Liver (tissue), 9 donors: ENCODE results near the gene ANKRD11. TPM values are rescaled to one million over a fixed set of nuclear protein-coding genes. Genes with fewer than 3 reads are reported as not detected.
"Not testable (repeated sequence)": the region's sequence is repeated elsewhere in the genome, so short reads cannot be mapped to it uniquely, and the experiment has no call there.

ENCODE experiments used
- DNase-seq: peaks from one replicate; pipeline ENCODE4 v3.0.0-alpha.2; 2017; ENCODE audit warnings: low spot score
- H3K27ac ChIP-seq, 2 donors: one replicate each; pipeline ENCODE4 v1.7.0; 2013; ENCODE audit warnings: inconsistent platforms in 2 of 2, low read length in 2 of 2, control low read depth in 1 of 2, low read depth in 1 of 2, mild to moderate bottlenecking in 1 of 2
- H3K27me3 ChIP-seq, 4 donors: one replicate each; pipeline versions ENCODE4 v1.6.1 to v1.7.0; 2013; ENCODE audit warnings: low read length in 3 of 4, inconsistent platforms in 1 of 4, mild to moderate bottlenecking in 1 of 4, moderate library complexity in 1 of 4; ENCODE audit not compliant: control insufficient read depth in 4 of 4, insufficient read depth in 4 of 4
- H3K36me3 ChIP-seq, 4 donors: one replicate each; pipeline versions ENCODE4 v1.6.1 to v1.7.0; 2013; ENCODE audit warnings: low read length in 3 of 4, mild to moderate bottlenecking in 3 of 4, low read depth in 1 of 4, moderate library complexity in 1 of 4; ENCODE audit not compliant: control insufficient read depth in 4 of 4, insufficient read depth in 3 of 4
- H3K4me1 ChIP-seq, 4 donors: one replicate each; pipeline versions ENCODE4 v1.6.1 to v1.7.0; 2013; ENCODE audit warnings: low read length in 3 of 4, mild to moderate bottlenecking in 3 of 4, moderate library complexity in 1 of 4; ENCODE audit not compliant: control insufficient read depth in 4 of 4, insufficient read depth in 4 of 4
- H3K4me3 ChIP-seq, 3 donors: one replicate each; pipeline versions ENCODE4 v1.6.1 to v1.7.0; 2013; ENCODE audit warnings: low read length in 3 of 3, control low read depth in 1 of 3, low read depth in 1 of 3, mild to moderate bottlenecking in 1 of 3
- H3K9ac ChIP-seq, 2 donors: one replicate each; pipeline ENCODE4 v1.7.0; 2013; ENCODE audit warnings: low read length in 2 of 2, mild to moderate bottlenecking in 2 of 2, moderate library complexity in 2 of 2, control low read depth in 1 of 2, low read depth in 1 of 2
- H3K9me3 ChIP-seq, 4 donors: one replicate each; pipeline versions ENCODE4 v1.6.1 to v1.7.0; 2013; ENCODE audit warnings: low read length in 3 of 4; ENCODE audit not compliant: control insufficient read depth in 4 of 4
- FOXA1 ChIP-seq: IDR thresholded peaks from 2 replicates; pipeline ENCODE4 v1.6.1; 2016; ENCODE audit warnings: antibody characterized with exemption
- FOXA2 ChIP-seq: IDR thresholded peaks from 2 replicates; pipeline ENCODE4 v1.6.1; 2016; ENCODE audit warnings: antibody characterized with exemption
- HNF4A ChIP-seq, 2 donors: conservative IDR thresholded peaks; 2 replicates each; pipeline ENCODE4 v1.6.1; 2016; ENCODE audit warnings: antibody characterized with exemption in 2 of 2, mild to moderate bottlenecking in 2 of 2
- NR2F2 ChIP-seq: IDR thresholded peaks from 2 replicates; pipeline ENCODE4 v1.6.1; 2016; ENCODE audit warnings: antibody characterized with exemption
- RAD21 ChIP-seq, 2 donors: IDR thresholded peaks; 2 replicates each; pipeline ENCODE4 v1.6.1; 2016; ENCODE audit warnings: antibody characterized with exemption in 2 of 2, mild to moderate bottlenecking in 2 of 2
- RXRA ChIP-seq, 2 donors: IDR thresholded peaks; 2 replicates each; pipeline ENCODE4 v1.6.1; 2017 to 2018; ENCODE audit warnings: antibody characterized with exemption in 2 of 2, mild to moderate bottlenecking in 1 of 2
- SP1 ChIP-seq: IDR thresholded peaks from 2 replicates; pipeline ENCODE4 v1.6.1; 2018; ENCODE audit warnings: antibody characterized with exemption, mild to moderate bottlenecking
- TAF1 ChIP-seq: conservative IDR thresholded peaks from 2 replicates; pipeline ENCODE4 v1.6.1; 2016; ENCODE audit warnings: antibody characterized with exemption, mild to moderate bottlenecking
- WGBS: extraction: QIAGEN DNeasy Blood & Tissue Kit; methylation state at CpG from one replicate; pipeline ENCODE4 v1.1.7; 2013; 5-methylcytosine and 5-hydroxymethylcytosine counted together
- polyA plus RNA-seq, 2 donors: library from polyadenylated mRNA; stranded (reverse) in 1 of 2; unstranded in 1 of 2; fragments of 200-250 nt in 1 of 2; fragments of >200 nt in 1 of 2; fragmentation: Nextera tagmentation in 1 of 2; extraction: Ambion mirVana in 1 of 2; gene quantifications; one replicate each; pipeline versions ENCODE4 v1.2.1 to v1.2.3, GENCODE V29; 2013 to 2015
- total RNA-seq, 2 donors: library from RNA; depleted of rRNA; stranded (reverse); fragments of >200 nt; gene quantifications; one replicate each; pipeline ENCODE4 v1.2.3, GENCODE V29; 2014
- TF ChIP-seq, protein P1 (sequence below): IDR thresholded peaks from 2 replicates; pipeline ENCODE4 v1.6.1; 2016; ENCODE audit warnings: antibody characterized with exemption, mild to moderate bottlenecking
- donor health status: healthy.
- donor health status: healthy.
- donor health status: healthy.
- donor health status: healthy.
- donor health status: healthy.

Gene ANKRD11
- total and polyA plus RNA-seq, 4 donors, result 16.3 to 55.1 (median 28.0) TPM

DNA sequence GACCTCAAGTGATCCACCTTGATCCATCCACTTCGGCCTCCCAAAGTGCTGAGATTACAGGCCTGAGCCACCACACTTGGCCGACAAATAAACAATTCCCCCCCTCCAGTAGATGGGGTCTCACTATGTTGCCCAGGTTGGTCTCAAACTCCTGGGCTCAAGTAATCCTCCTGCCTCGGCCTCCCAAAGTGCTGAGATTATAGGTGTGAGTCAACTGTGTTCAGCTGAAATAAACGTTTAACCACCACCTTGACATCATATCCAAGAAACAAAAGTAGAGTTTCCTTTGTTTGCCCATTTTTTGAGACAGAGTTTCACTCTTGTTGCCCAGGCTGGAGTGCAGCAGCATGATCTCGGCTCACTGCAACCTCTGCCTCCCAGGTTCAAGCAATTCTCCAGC is 107.8 kb downstream of the ANKRD11 start:
- H3K9ac ChIP-seq, result not testable (repeated sequence)
- WGBS, result 72% methylated on average over 5 of the region's 5 CpGs

DNA sequence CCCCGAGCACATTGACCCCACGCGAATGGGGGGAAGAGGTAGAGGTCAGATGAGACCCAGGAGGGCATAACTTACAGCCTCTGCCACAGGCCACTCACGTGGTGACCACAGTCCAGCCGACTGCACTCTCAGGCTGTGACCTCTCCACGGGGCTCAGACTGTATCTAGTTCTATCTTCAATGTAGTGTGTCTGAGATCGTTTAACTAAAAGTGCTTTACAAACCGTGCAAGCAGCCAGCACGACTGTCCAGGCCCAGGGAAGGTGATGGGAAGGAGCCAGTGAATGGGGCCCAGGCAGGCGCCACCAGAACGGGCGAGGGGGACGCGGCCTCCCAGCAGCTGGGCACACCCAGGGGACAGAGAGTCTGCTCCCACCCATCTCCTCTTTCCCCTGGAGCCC is 108.6 kb downstream of the ANKRD11 start:
- Histone ChIP-seq H3K9me3 (no peaks in the 10 kb centered on the region), H3K27ac (peak overlapping the region; percentile 63 to 76), H3K4me1 (peaks cover 8 to 48% (median 36%) of the 10 kb centered on the region in 4 donors), H3K27me3 (no peaks in the 10 kb centered on the region), H3K36me3 (peaks cover 0 to 1% (median 0%) of the 10 kb centered on the region in 4 donors), H3K9ac (no peak overlapping the region), H3K4me3 (no peak overlapping the region)
- 48% methylated on average over 14 of the region's 14 CpGs for WGBS
- DNase-seq, result no peak
- TF ChIP-seq RXRA (IDR thresholded peaks at IDR 0.05), result peak; percentile 89 to 91
- TF ChIP-seq NR2F2, result peak; percentile 24
- peak; percentile 69 to 85 for TF ChIP-seq HNF4A (conservative IDR thresholded peaks at IDR 0.05)
- TF ChIP-seq SP1, result peak; percentile 39
- no peak for TF ChIP-seq TAF1
- peak in 1 of 2 donors; percentile 27 for TF ChIP-seq RAD21 (IDR thresholded peaks at IDR 0.05)

More for the DNA sequence above, 107.8 kb downstream of the ANKRD11 start:
- Histone ChIP-seq H3K4me1 (peaks cover 8 to 48% (median 36%) of the 10 kb centered on the region in 4 donors), H3K27ac (peak overlapping the region; percentile 3 to 47)
- H3K4me3 ChIP-seq, H3K9me3 ChIP-seq, H3K36me3 ChIP-seq, DNase-seq, H3K27me3 ChIP-seq: not testable (repeated sequence)

DNA sequence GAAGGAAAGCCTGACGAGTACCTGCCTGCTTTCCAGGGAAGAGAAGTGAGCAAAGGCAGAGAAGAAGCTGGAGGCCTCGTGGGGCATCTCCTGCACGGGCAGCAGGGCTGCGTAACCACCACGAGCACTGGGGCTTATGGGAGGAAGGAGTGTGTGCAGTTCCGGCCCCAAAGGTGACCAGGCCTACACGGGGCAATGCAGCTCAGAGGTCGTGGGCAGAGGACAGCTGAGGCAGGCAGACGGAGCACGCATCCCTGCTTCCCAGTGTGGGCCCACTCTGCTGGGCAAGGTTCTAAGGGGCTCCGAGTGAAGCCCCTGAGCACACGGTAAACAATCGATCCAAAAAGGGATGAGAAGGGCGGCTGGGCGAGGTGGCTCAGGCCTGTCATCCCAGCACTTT is 109.7 kb downstream of the ANKRD11 start:
- Histone ChIP-seq H3K9me3 (no peaks in the 10 kb centered on the region), H3K27me3 (no peaks in the 10 kb centered on the region), H3K36me3 (no peaks in the 10 kb centered on the region), H3K4me1 (peaks cover 8 to 48% (median 36%) of the 10 kb centered on the region in 4 donors), H3K9ac (no peak overlapping the region), H3K4me3 (no peak overlapping the region), H3K27ac (no peak overlapping the region)
- WGBS, result 88% methylated on average over 15 of the region's 15 CpGs
- no peak for TF ChIP-seq FOXA1
- no peak for DNase-seq

DNA sequence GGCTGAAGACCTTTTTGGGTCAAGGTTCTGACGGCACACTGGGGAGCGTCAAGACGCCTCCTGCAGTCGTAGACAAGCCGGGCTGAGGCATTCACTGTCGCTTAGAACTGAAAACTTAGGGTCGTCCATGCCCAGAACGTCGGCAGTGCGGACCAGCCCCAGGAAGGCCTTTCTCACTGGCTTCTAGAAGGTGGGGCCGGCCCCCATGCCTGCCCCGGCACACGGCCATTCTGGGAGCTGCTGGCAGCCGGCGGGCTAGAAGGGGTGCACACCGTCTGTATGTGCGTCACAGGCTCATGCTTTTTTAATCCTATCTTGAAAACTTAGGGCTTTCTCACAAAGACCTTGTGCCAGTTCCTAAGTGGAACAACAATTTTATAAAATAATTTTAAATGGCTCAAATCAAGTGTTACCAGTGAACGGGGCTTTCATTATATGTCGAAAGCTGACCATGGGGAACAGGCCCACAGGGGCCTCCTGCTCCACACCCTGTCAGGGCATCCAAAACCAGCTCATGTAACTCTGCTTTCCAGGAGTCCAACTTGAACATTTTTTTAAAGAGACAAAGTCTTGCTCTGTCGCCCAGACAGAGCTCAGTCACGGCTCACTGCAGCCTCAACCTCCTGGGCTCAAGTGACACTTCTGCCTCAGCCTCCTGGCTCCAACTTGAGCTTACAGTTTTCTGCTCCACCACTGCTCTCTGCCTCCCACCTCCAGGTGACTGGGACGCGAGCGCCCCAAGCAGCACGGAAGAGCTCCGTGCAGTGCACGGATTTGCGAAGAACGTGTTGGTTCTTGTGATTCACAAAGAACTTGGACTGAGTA is 111.2 kb downstream of the ANKRD11 start:
- DNase-seq, result no peak
- Histone ChIP-seq H3K27me3 (no peaks in the 10 kb centered on the region), H3K9me3 (no peaks in the 10 kb centered on the region), H3K4me1 (peaks cover 8 to 43% (median 32%) of the 10 kb centered on the region in 4 donors), H3K4me3 (no peak overlapping the region), H3K9ac (no peak overlapping the region), H3K36me3 (no peaks in the 10 kb centered on the region), H3K27ac (no peak overlapping the region)
- TF ChIP-seq FOXA2, result no peak
- WGBS, result 93% methylated on average over 29 of the region's 29 CpGs

DNA sequence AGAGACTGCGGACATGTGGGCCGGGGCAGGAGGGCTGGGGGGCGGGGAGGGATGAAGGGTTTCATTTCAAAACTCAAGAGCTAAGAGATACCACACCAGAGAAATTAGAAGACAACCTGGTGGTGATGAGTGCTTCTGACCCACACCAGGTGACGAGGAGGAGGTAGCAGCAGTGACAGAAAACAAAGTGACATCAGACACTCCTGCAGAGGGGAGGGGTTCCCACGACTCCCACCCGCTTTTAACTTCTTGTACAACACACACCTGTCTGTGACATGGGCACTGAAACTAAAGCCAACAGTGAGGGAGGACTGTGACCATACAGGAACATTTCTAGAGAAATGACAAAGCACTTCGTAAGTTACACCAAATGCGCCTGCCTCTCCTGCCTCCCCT is 112.9 kb downstream of the ANKRD11 start:
- peaks cover 5 to 26% (median 17%) of the 10 kb centered on the region in 4 donors for H3K4me1 ChIP-seq
- no peak overlapping the region for H3K27ac ChIP-seq
- H3K4me3 ChIP-seq, result no peak overlapping the region
- no peaks in the 10 kb centered on the region for H3K27me3 ChIP-seq
- H3K36me3 ChIP-seq, result peaks cover 0 to 1% (median 0%) of the 10 kb centered on the region in 4 donors
- H3K9me3 ChIP-seq, result no peaks in the 10 kb centered on the region
- TF ChIP-seq, protein P1, sequence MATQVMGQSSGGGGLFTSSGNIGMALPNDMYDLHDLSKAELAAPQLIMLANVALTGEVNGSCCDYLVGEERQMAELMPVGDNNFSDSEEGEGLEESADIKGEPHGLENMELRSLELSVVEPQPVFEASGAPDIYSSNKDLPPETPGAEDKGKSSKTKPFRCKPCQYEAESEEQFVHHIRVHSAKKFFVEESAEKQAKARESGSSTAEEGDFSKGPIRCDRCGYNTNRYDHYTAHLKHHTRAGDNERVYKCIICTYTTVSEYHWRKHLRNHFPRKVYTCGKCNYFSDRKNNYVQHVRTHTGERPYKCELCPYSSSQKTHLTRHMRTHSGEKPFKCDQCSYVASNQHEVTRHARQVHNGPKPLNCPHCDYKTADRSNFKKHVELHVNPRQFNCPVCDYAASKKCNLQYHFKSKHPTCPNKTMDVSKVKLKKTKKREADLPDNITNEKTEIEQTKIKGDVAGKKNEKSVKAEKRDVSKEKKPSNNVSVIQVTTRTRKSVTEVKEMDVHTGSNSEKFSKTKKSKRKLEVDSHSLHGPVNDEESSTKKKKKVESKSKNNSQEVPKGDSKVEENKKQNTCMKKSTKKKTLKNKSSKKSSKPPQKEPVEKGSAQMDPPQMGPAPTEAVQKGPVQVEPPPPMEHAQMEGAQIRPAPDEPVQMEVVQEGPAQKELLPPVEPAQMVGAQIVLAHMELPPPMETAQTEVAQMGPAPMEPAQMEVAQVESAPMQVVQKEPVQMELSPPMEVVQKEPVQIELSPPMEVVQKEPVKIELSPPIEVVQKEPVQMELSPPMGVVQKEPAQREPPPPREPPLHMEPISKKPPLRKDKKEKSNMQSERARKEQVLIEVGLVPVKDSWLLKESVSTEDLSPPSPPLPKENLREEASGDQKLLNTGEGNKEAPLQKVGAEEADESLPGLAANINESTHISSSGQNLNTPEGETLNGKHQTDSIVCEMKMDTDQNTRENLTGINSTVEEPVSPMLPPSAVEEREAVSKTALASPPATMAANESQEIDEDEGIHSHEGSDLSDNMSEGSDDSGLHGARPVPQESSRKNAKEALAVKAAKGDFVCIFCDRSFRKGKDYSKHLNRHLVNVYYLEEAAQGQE, result no peak
- TF ChIP-seq SP1 (no peak), RXRA (IDR thresholded peaks at IDR 0.05) (no peak)
- H3K9ac ChIP-seq, result no peak overlapping the region
- WGBS, result 95% methylated on average over 8 of the region's 8 CpGs
- no peak for DNase-seq
